Liver (tissue), 9 donors: Measurements from ENCODE around the gene KCNN1. TPM values are rescaled to one million over a fixed set of nuclear protein-coding genes. Genes with fewer than 3 reads are reported as not detected.
"Not testable (repeated sequence)": the region's sequence is repeated elsewhere in the genome, so short reads cannot be mapped to it uniquely, and the experiment has no call there.

Experiments used
- DNase-seq: peaks from one replicate; pipeline ENCODE4 v3.0.0-alpha.2; 2017; ENCODE audit warnings: low spot score
- H3K27ac ChIP-seq, 2 donors: one replicate each; pipeline ENCODE4 v1.7.0; 2013; ENCODE audit warnings: inconsistent platforms in 2 of 2, low read length in 2 of 2, control low read depth in 1 of 2, low read depth in 1 of 2, mild to moderate bottlenecking in 1 of 2
- H3K27me3 ChIP-seq, 4 donors: one replicate each; pipeline versions ENCODE4 v1.6.1 to v1.7.0; 2013; ENCODE audit warnings: low read length in 3 of 4, inconsistent platforms in 1 of 4, mild to moderate bottlenecking in 1 of 4, moderate library complexity in 1 of 4; ENCODE audit not compliant: control insufficient read depth in 4 of 4, insufficient read depth in 4 of 4
- H3K36me3 ChIP-seq, 4 donors: one replicate each; pipeline versions ENCODE4 v1.6.1 to v1.7.0; 2013; ENCODE audit warnings: low read length in 3 of 4, mild to moderate bottlenecking in 3 of 4, low read depth in 1 of 4, moderate library complexity in 1 of 4; ENCODE audit not compliant: control insufficient read depth in 4 of 4, insufficient read depth in 3 of 4
- H3K4me1 ChIP-seq, 4 donors: one replicate each; pipeline versions ENCODE4 v1.6.1 to v1.7.0; 2013; ENCODE audit warnings: low read length in 3 of 4, mild to moderate bottlenecking in 3 of 4, moderate library complexity in 1 of 4; ENCODE audit not compliant: control insufficient read depth in 4 of 4, insufficient read depth in 4 of 4
- H3K4me3 ChIP-seq, 3 donors: one replicate each; pipeline versions ENCODE4 v1.6.1 to v1.7.0; 2013; ENCODE audit warnings: low read length in 3 of 3, control low read depth in 1 of 3, low read depth in 1 of 3, mild to moderate bottlenecking in 1 of 3
- H3K9ac ChIP-seq, 2 donors: one replicate each; pipeline ENCODE4 v1.7.0; 2013; ENCODE audit warnings: low read length in 2 of 2, mild to moderate bottlenecking in 2 of 2, moderate library complexity in 2 of 2, control low read depth in 1 of 2, low read depth in 1 of 2
- H3K9me3 ChIP-seq, 4 donors: one replicate each; pipeline versions ENCODE4 v1.6.1 to v1.7.0; 2013; ENCODE audit warnings: low read length in 3 of 4; ENCODE audit not compliant: control insufficient read depth in 4 of 4
- FOXA1 ChIP-seq: IDR thresholded peaks from 2 replicates; pipeline ENCODE4 v1.6.1; 2016; ENCODE audit warnings: antibody characterized with exemption
- FOXA2 ChIP-seq: IDR thresholded peaks from 2 replicates; pipeline ENCODE4 v1.6.1; 2016; ENCODE audit warnings: antibody characterized with exemption
- HNF4A ChIP-seq, 2 donors: conservative IDR thresholded peaks; 2 replicates each; pipeline ENCODE4 v1.6.1; 2016; ENCODE audit warnings: antibody characterized with exemption in 2 of 2, mild to moderate bottlenecking in 2 of 2
- NR2F2 ChIP-seq: IDR thresholded peaks from 2 replicates; pipeline ENCODE4 v1.6.1; 2016; ENCODE audit warnings: antibody characterized with exemption
- RAD21 ChIP-seq, 2 donors: IDR thresholded peaks; 2 replicates each; pipeline ENCODE4 v1.6.1; 2016; ENCODE audit warnings: antibody characterized with exemption in 2 of 2, mild to moderate bottlenecking in 2 of 2
- RXRA ChIP-seq, 2 donors: IDR thresholded peaks; 2 replicates each; pipeline ENCODE4 v1.6.1; 2017 to 2018; ENCODE audit warnings: antibody characterized with exemption in 2 of 2, mild to moderate bottlenecking in 1 of 2
- SP1 ChIP-seq: IDR thresholded peaks from 2 replicates; pipeline ENCODE4 v1.6.1; 2018; ENCODE audit warnings: antibody characterized with exemption, mild to moderate bottlenecking
- YY1 ChIP-seq: IDR thresholded peaks from 2 replicates; pipeline ENCODE4 v1.6.1; 2016; ENCODE audit warnings: antibody characterized with exemption, mild to moderate bottlenecking
- WGBS: extraction: QIAGEN DNeasy Blood & Tissue Kit; methylation state at CpG from one replicate; pipeline ENCODE4 v1.1.7; 2013; 5-methylcytosine and 5-hydroxymethylcytosine counted together
- polyA plus RNA-seq, 2 donors: library from polyadenylated mRNA; stranded (reverse) in 1 of 2; unstranded in 1 of 2; fragments of 200-250 nt in 1 of 2; fragments of >200 nt in 1 of 2; fragmentation: Nextera tagmentation in 1 of 2; extraction: Ambion mirVana in 1 of 2; gene quantifications; one replicate each; pipeline versions ENCODE4 v1.2.1 to v1.2.3, GENCODE V29; 2013 to 2015
- total RNA-seq, 2 donors: library from RNA; depleted of rRNA; stranded (reverse); fragments of >200 nt; gene quantifications; one replicate each; pipeline ENCODE4 v1.2.3, GENCODE V29; 2014
- TF ChIP-seq, protein P1 (sequence below): IDR thresholded peaks from 2 replicates; pipeline ENCODE4 v1.6.1; 2016; ENCODE audit warnings: antibody characterized with exemption
- TF ChIP-seq, protein P2 (sequence below): IDR thresholded peaks from 2 replicates; pipeline ENCODE4 v1.6.1; 2016; ENCODE audit warnings: antibody characterized with exemption
- TF ChIP-seq, protein P3 (sequence below): fragments of 150-350 bp; IDR thresholded peaks from 2 replicates; pipeline ENCODE4 v1.5.1; 2017; ENCODE audit warnings: improper control_type of control experiment, low read depth, low read length; ENCODE audit not compliant: missing input control
- donor health status: healthy.
- donor health status: healthy.
- donor health status: healthy.
- donor health status: healthy.
- donor health status: healthy.

KCNN1 gene
- total and polyA plus RNA-seq, 4 donors = 0.05 to 0.08 (median 0.05) TPM; not detected in 1

GRCh38 chr19:18001777-18002345 is 35.0 kb downstream of the KCNN1 start:
- no peak for TF ChIP-seq FOXA1
- no peak for TF ChIP-seq NR2F2
- TF ChIP-seq RXRA (IDR thresholded peaks at IDR 0.05) = no peak
- TF ChIP-seq SP1 = no peak
- TF ChIP-seq, protein P1, sequence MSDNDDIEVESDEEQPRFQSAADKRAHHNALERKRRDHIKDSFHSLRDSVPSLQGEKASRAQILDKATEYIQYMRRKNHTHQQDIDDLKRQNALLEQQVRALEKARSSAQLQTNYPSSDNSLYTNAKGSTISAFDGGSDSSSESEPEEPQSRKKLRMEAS = no peak
- TF ChIP-seq HNF4A (conservative IDR thresholded peaks at IDR 0.05) = no peak
- TF ChIP-seq, protein P2, sequence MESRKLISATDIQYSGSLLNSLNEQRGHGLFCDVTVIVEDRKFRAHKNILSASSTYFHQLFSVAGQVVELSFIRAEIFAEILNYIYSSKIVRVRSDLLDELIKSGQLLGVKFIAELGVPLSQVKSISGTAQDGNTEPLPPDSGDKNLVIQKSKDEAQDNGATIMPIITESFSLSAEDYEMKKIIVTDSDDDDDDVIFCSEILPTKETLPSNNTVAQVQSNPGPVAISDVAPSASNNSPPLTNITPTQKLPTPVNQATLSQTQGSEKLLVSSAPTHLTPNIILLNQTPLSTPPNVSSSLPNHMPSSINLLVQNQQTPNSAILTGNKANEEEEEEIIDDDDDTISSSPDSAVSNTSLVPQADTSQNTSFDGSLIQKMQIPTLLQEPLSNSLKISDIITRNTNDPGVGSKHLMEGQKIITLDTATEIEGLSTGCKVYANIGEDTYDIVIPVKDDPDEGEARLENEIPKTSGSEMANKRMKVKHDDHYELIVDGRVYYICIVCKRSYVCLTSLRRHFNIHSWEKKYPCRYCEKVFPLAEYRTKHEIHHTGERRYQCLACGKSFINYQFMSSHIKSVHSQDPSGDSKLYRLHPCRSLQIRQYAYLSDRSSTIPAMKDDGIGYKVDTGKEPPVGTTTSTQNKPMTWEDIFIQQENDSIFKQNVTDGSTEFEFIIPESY = no peak
- TF ChIP-seq YY1 = no peak
- no peak for TF ChIP-seq FOXA2
- no peak for TF ChIP-seq RAD21 (IDR thresholded peaks at IDR 0.05)
- no peak for DNase-seq
- Histone ChIP-seq H3K4me1 (peaks cover 4 to 15% (median 10%) of the 10 kb centered on the region in 4 donors), H3K9me3 (no peaks in the 10 kb centered on the region), H3K27ac (peak overlapping the region; percentile 18 to 60), H3K4me3 (peak overlapping the region; percentile 29 to 82 (median 45)), H3K36me3 (no peaks in the 10 kb centered on the region), H3K27me3 (no peaks in the 10 kb centered on the region), H3K9ac (peak overlapping the region; percentile 39 to 59)
- WGBS = 43% methylated on average over 15 of the region's 15 CpGs

GRCh38 chr19:18002347-18002850 is 35.5 kb downstream of the KCNN1 start:
- 77% methylated on average over 27 of the region's 27 CpGs for WGBS
- TF ChIP-seq YY1 (no peak), FOXA1 (no peak)
- TF ChIP-seq, protein P3, sequence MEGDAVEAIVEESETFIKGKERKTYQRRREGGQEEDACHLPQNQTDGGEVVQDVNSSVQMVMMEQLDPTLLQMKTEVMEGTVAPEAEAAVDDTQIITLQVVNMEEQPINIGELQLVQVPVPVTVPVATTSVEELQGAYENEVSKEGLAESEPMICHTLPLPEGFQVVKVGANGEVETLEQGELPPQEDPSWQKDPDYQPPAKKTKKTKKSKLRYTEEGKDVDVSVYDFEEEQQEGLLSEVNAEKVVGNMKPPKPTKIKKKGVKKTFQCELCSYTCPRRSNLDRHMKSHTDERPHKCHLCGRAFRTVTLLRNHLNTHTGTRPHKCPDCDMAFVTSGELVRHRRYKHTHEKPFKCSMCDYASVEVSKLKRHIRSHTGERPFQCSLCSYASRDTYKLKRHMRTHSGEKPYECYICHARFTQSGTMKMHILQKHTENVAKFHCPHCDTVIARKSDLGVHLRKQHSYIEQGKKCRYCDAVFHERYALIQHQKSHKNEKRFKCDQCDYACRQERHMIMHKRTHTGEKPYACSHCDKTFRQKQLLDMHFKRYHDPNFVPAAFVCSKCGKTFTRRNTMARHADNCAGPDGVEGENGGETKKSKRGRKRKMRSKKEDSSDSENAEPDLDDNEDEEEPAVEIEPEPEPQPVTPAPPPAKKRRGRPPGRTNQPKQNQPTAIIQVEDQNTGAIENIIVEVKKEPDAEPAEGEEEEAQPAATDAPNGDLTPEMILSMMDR = no peak
- Histone ChIP-seq H3K9ac (no peak overlapping the region), H3K27ac (peak overlapping the region in 1 of 2 donors; percentile 38), H3K27me3 (no peaks in the 10 kb centered on the region), H3K4me1 (peaks cover 5 to 19% (median 12%) of the 10 kb centered on the region in 4 donors), H3K9me3 (no peaks in the 10 kb centered on the region), H3K4me3 (peak overlapping the region; percentile 13 to 82 (median 29)), H3K36me3 (no peaks in the 10 kb centered on the region)
- DNase-seq = no peak

GRCh38 chr19:18005750-18006149 is 38.8 kb downstream of the KCNN1 start:
- DNase-seq, H3K27me3 ChIP-seq, H3K36me3 ChIP-seq, H3K9me3 ChIP-seq, H3K27ac ChIP-seq, H3K4me3 ChIP-seq, H3K9ac ChIP-seq: not testable (repeated sequence)
- H3K4me1 ChIP-seq = peaks cover 7 to 37% (median 26%) of the 10 kb centered on the region in 4 donors
- 97% methylated on average over 34 of the region's 35 CpGs for WGBS
